H54 (cell line): ENCODE data around the gene GSTT2.
A peak's percentile ranks its signal among the peaks of the same experiment; 100 is the strongest.
"Not testable (repeated sequence)": the region's sequence is repeated elsewhere in the genome, so short reads cannot be mapped to it uniquely, and the experiment has no call there.

ENCODE experiments used
- DNase-seq: peaks from one replicate; pipeline ENCODE4 v3.0.0; 2011; ENCODE audit warnings: low spot score, mixed read lengths; ENCODE audit not compliant: insufficient read length
- FAIRE-seq: peaks from 3 replicates; lab custom pipeline; 2011; peaks lifted over from hg19 to GRCh38; lab: Jason Lieb, UNC
- POLR2A ChIP-seq: IDR thresholded peaks from 2 replicates; pipeline ENCODE4 v1.6.1; 2011; ENCODE audit warnings: low read depth, mild to moderate bottlenecking, low read length

Gene GSTT2

DNA sequence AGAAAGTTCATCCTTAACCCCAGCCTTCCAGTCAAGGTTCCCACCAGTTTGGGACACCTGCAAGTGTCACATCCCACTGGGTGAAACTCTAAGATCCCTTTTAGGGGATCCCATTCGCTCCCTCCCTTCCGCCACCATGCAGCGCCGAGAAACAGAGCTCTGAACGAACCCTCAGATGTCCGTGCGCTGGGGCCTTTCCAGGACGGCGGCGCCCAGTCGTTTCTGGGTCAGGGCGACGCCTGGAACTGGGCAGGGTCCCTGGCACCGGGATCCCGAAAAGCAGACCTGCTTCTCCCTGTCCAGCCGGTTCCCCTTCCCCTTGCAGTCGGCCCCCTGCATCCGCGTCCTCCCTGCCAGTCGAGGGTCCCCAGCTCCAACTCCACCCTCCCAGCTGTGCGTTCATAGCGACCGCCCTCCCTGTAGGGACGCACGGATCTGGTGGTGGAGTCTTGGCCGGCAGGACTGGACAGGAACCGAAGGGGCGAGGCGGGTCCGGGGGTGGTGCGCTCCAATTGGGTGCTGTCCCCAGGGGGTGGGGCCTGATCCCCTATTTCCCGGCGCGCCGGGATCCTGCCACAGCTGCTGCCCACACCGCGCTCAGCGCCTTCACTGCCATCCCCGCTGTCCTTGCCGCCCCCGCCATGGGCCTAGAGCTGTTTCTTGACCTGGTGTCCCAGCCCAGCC, at the start of gene GSTT2:
Gene GSTT2, plus strand, starts transcription at position 578 of the 684 bp plus-strand sequence.
- DNase-seq, FAIRE-seq: not testable (repeated sequence)

DNA sequence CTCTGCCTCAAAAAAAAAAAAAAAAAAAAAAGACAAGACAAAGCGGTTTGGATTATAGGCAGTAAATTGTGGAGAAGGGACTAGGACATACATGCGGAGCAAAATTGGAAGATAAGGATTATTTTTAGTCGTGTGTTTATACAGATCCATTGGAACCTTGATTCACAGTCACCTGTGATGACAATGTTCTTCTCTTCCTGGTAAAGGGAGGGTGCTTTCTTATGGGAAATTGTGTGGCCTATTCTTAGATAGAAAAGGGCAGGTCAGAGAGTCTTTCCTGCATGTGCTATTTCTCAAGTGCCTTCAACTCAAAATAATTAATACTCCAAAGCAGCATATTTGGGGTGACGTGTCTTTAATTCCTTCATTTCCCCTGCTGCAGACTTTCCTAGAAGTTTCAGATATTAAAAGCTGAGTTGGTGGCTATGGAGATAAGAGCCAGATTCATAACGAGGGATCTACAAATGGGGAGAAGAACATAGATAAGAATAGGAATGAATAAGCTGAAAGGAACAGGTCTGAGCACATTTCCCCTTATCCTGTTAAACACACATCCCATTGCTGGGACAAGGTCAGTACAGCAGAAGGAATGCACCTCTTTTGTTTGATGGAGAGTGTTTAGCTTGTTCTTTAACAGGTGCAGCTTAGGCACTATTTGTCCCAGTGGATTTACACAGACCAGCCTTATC, 41.5 kb upstream of the GSTT2 start:
- DNase-seq (no peak), FAIRE-seq (no peak)

DNA sequence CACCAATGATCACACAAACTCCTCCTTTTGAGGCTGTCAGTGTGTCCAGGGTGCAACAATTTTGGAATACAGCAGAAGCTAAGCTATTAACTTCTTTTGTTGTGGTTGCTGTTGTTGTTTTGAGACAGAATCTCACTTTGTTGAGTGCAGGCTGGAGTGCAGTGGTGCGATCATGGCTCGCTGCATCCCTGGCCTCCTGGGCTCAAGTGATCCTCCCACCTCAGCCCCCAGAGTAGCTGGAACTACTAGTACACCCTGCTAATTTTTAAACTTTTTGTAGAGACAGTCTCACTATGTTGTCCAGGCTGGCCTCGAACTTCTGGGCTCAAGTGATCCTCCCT, 40.9 kb upstream of the GSTT2 start:
- FAIRE-seq: no peak
- DNase-seq: no peak
- no peak for TF ChIP-seq POLR2A

More for the DNA sequence above, 41.5 kb upstream of the GSTT2 start:
- no peak for TF ChIP-seq POLR2A

DNA sequence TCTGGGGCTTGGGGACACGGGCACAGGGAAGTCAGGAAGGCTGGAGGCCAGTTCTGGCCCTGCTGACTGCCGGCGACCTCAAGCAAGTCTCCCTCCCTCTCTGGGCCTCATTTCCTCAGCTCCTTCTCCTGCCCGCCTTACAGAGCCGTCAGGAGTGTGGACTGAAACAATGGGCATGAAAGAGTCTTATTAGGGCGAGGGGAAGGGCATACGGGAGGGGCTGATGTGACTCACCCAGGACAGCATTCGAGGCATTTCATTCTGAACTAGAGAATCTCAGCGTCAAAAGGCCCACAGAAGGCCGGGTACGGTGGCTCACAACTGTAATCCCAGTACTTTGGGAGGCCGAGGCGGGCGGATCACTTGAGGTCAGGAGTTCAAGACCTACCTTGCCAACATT, 39.8 kb upstream of the GSTT2 start:
- not testable (repeated sequence) for DNase-seq, FAIRE-seq

DNA sequence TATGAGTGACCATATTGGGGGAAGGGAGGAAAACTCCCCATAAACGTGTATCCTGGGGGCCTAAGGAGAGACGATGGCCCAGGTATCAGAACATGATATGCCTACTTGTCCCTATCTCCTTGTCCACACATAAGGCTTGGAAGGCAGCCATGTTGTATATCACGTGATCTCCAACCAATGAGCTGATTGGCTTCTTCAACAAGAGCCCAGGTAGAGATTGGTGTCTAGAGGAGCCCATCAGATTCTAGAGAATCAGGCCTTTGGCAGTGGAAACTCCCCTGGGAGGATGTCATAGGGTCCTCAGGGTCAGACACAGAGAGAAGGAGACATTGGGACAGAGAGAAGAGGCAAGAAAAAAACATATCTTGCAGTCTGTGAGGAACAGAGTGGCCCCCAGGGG, 32.5 kb upstream of the GSTT2 start:
- not testable (repeated sequence) for FAIRE-seq

DNA sequence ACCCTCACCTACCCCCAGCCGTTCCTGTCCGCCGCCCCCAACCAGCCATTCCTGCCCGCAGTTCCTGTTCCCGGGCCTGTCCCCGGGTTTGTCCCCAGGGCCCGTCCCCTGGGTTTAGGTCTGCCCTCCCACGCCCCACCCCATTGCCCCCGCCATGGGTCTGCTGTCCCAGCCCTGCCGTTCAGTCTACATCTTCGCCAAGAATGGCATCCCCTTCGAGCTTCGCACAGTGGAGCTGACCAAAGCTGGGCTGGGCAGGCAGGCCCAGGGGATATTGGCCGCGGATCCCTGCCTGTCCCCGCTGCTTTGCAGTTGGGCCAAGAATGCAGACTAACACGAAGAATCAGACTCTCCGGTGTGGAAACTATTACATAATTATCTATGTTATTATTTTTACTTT, 30.2 kb upstream of the GSTT2 start:
- not testable (repeated sequence) for DNase-seq, FAIRE-seq

More for the DNA sequence above, 32.5 kb upstream of the GSTT2 start:
- DNase-seq: not testable (repeated sequence)

DNA sequence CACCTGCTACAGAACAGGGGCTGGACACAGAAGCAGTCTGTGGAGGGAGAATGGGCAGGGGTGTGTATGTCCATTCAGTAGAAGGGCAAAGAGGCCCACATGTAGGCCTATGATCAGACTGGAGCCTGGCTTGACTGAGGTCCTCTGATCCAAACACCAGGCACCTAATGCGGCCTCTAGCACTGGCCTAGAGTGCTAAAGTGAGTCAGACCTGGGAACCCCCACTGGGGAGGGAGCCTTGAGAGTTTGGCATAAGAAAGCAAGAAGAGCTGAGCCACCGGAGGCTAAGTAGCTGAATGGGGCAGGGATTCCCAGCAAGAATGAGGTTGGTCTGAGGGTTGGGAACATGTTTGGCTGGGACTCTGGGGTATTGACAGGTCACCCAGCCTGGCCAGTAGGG, 28.6 kb upstream of the GSTT2 start:
- not testable (repeated sequence) for DNase-seq, FAIRE-seq

DNA sequence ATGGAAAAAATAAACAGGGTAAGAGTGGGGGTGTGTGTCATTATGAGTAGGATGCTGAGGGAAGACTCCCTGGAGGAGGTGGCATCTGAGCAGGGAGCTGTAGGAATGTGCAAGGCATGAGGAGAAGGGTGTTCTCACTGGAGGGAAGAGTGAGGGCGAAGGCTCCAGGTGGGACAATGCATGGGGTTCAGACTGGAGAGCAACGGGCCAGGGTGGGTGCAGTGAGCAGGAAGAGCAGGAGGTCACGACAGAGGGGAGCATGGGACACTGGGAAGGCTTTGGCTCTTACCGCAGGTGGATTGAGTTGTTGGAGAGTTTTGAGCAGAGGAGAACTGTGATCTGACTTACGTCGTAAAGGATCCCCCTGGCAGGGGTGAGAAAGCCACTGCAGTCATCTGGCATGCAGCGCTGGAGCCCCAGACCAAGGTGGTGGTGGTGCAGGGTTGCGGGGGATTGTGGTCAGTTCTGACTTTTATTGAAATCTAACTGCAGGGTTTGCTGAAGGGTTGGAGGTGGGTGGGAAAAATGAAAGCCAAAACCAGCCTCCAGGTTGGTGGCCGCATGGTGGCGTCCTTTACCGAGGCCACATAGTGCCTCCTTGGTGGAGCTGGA, 27.0 kb upstream of the GSTT2 start:
- FAIRE-seq, DNase-seq: not testable (repeated sequence)

DNA sequence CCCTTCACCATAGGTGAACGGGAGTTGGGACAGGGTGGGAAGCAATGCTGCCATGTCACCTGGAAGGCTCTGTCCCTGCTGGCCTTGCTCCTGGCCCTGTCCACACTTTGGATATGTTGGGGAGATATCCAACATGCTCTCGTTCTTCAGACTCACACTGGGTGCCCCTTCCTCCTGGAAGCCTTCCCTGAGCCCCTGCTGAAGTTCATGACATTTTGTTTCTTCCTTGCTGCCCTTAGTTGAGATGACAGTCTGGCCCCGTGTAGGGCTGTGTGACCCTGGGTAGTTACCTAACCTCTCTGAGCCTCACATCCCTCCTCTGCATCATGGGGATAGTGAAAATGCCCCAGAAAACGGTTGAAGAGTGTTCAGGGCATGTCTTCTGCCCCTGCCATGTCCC, 26.4 kb upstream of the GSTT2 start:
- not testable (repeated sequence) for DNase-seq, FAIRE-seq

DNA sequence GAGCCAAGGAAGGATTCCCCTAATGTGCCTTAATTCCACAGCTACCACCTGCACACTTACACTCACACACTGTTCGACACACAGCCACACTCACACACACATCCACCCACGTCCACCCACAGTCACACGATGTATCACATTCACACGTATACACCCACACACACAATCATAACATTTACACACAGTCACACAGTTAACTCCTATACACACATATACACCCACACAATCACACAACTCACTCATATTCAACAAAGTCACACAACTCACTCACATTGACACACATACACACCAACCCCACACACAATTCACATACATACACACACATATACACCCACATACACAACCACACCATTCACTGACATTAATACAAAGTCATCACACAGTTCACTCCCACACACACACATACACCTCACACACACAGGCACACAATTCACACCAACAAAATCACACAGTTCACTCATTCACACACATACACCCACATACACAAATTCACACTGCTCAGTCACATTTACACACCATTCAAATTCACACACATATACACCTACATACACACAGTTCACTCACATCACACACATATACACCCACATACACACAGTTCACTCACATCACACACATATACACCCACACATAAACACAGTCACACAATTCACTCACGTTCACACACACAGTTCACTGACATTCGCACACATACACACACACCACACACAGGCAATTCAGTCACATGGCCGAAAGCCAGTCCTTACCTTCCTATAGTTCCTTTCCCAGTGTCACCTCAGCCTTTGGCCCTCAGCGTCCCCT, 25.5 kb upstream of the GSTT2 start:
- FAIRE-seq, DNase-seq: not testable (repeated sequence)

DNA sequence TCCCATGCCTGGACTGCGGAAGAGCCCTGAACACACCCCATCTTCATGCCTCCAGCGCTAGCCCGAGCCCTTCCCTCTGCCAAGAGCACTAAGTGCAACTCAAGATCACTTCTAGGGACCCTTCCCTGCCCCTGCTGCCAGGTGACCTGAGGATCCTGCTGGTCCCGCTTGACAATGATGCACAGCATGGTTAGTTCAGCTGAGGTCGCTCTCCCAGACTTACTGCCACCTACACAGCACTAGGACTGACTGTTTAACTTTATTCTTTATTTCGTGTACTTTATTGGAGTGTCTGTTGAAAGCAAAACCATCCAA, 25.0 kb upstream of the GSTT2 start:
- DNase-seq, FAIRE-seq: not testable (repeated sequence)

DNA sequence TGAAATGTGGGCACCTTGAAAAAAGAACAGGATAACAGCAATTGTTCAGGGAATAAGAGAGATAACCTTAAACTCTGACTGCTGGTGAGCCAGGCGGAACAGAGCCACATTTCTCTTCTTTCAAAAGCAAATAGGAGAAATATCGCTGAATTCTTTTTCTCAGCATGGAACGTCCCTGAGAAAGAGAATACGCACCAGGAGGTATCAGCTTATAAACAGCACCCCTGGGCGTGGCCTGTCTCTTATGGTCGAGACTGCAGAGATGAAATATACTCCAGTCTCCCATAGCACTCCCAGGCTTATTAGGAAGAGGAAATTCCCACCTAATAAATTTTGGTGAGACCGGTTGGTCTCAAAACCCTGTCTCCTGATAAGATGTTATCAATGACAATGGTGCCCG, 24.0 kb upstream of the GSTT2 start:
- DNase-seq, FAIRE-seq: not testable (repeated sequence)

DNA sequence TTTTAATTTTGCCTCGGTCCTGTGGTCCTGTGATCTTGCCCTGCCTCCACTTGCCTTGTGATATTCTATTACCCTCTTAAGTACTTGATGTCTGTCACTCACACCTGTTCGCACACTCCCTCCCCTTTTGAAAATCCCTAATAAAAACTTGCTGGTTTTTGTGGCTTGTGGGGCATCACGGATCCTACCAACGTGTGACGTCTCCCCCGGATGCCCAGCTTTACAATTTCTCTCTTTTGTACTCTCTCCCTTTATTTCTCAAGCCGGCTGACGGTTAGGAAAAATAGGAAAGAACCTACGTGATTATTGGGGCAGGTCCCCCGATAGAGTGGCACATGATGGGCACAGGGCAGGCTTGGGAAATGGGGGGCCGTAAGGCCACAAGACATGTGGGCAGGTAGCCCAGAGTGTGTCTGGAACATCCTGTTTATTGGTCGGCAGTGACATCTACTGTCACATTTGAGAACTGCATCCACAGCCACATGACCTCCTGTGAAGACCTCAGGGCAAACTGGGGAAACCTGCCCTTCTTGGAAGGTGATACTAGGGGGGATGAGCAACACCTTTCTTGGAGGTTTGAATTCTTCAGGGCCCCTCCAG, 23.5 kb upstream of the GSTT2 start:
- not testable (repeated sequence) for FAIRE-seq, DNase-seq

DNA sequence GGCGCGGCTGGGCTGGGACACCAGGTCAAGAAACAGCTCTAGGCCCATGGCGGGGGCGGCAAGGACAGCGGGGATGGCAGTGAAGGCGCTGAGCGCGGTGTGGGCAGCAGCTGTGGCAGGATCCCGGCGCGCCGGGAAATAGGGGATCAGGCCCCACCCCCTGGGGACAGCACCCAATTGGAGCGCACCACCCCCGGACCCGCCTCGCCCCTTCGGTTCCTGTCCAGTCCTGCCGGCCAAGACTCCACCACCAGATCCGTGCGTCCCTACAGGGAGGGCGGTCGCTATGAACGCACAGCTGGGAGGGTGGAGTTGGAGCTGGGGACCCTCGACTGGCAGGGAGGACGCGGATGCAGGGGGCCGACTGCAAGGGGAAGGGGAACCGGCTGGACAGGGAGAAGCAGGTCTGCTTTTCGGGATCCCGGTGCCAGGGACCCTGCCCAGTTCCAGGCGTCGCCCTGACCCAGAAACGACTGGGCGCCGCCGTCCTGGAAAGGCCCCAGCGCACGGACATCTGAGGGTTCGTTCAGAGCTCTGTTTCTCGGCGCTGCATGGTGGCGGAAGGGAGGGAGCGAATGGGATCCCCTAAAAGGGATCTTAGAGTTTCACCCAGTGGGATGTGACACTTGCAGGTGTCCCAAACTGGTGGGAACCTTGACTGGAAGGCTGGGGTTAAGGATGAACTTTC, 18.7 kb upstream of the GSTT2 start, which contains the start of gene GSTT2B:
Gene GSTT2B, minus strand, starts transcription at position 112 of the 688 bp plus-strand sequence. Its CDS starts 64 bp downstream, at position 48.
- DNase-seq: not testable (repeated sequence)
- FAIRE-seq: peak; percentile 55

DNA sequence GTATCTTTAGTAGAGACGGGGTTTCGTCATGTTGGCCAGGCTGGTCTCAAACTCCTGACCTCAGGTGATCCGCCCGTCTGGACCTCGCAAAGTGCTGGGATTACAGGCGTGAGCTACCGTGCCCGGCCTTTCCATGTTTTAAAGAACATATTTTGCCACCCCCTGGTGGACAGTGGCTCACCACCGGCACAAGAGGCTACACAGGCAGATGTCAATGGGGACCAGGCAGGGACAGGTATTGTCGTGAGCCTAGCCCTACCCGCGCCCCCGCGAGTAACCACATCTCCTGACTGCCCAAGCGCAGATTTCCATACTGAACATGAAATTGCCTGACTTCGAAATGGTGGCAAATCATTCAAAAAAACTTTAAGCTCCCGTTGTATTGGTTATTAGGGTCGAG, 13.8 kb upstream of the GSTT2 start:
- not testable (repeated sequence) for DNase-seq, FAIRE-seq

DNA sequence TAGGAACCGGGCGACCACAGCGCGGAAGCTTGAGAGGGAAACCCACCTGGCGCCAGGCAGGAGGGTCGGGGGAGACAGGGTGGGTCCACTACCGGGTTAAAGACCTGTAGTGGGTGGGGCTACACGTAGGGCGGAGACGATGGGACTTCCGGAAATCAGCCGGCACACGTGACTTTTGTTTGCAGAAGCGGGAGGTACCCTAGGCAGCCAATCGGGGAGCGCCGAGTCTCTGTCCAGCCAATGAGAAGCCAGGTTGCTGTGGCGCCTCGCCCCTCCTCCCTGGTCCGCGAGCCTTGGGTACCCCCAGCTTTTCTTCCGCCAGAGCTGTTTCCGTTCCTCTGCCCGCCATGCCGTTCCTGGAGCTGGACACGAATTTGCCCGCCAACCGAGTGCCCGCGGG, 13.4 kb upstream of the GSTT2 start, which contains the start of gene DDTL:
Gene DDTL, plus strand, starts transcription at position 321 of the 400 bp plus-strand sequence. Its CDS starts 27 bp downstream, at position 348.
- peak; percentile 80 for FAIRE-seq
- not testable (repeated sequence) for DNase-seq
